Endodermal cell (in vitro differentiated cells): ENCODE data around the gene RPLP1. TPM values are rescaled to one million over a fixed set of nuclear protein-coding genes. Genes with fewer than 3 reads are reported as not detected.

ENCODE experiments used
- DNase-seq: peaks from one replicate; pipeline ENCODE4 v3.0.0-alpha.2; 2017
- H3K27ac ChIP-seq: 2 replicates; pipeline ENCODE4 v1.5.1; 2013; ENCODE audit warnings: mild to moderate bottlenecking, low read depth, low read length, moderate library complexity
- H3K27me3 ChIP-seq: 2 replicates; pipeline ENCODE4 v1.6.1; 2013; ENCODE audit warnings: mild to moderate bottlenecking, low read length, moderate library complexity; ENCODE audit not compliant: insufficient read depth, control insufficient read depth, poor library complexity, severe bottlenecking
- H3K36me3 ChIP-seq: 2 replicates; pipeline ENCODE4 v1.7.0; 2013; ENCODE audit warnings: mild to moderate bottlenecking, low read length, moderate library complexity; ENCODE audit not compliant: control insufficient read depth, insufficient read depth
- H3K4me1 ChIP-seq: one replicate; pipeline ENCODE4 v1.7.0; 2013; ENCODE audit warnings: low read length; ENCODE audit not compliant: control insufficient read depth, insufficient read depth
- H3K4me3 ChIP-seq: 2 replicates; pipeline ENCODE4 v1.5.1; 2013; ENCODE audit warnings: mild to moderate bottlenecking, low read length, moderate library complexity
- H3K9ac ChIP-seq: 2 replicates; pipeline ENCODE4 v1.6.1; 2013; ENCODE audit warnings: mild to moderate bottlenecking, low read length, moderate library complexity; ENCODE audit not compliant: poor library complexity, severe bottlenecking; ENCODE audit errors: extremely low read depth
- H3K9me3 ChIP-seq: 2 replicates; pipeline ENCODE4 v1.6.1; 2013; ENCODE audit warnings: mild to moderate bottlenecking, low read length, moderate library complexity; ENCODE audit not compliant: control insufficient read depth
- H3K27ac Mint-ChIP-seq: 2 replicates; pipeline ENCODE4 v1.8.0; 2020; ENCODE audit warnings: mixed read lengths
- H3K27me3 Mint-ChIP-seq: 2 replicates; pipeline ENCODE4 v1.8.0; 2021; ENCODE audit warnings: mild to moderate bottlenecking, mixed read lengths; ENCODE audit not compliant: insufficient read depth
- H3K36me3 Mint-ChIP-seq: 2 replicates; pipeline ENCODE4 v1.8.0; 2020; ENCODE audit warnings: low read depth, mixed read lengths
- H3K4me1 Mint-ChIP-seq: 2 replicates; pipeline ENCODE4 v1.8.0; 2020; ENCODE audit warnings: mixed read lengths
- H3K4me3 Mint-ChIP-seq: 2 replicates; pipeline ENCODE4 v1.8.0; 2020; ENCODE audit warnings: mild to moderate bottlenecking, moderate library complexity, mixed read lengths
- H3K9me3 Mint-ChIP-seq: 2 replicates; pipeline ENCODE4 v1.8.0; 2020; ENCODE audit warnings: mild to moderate bottlenecking, mixed read lengths
- WGBS, 2 experiments: methylation state at CpG; one replicate each; pipeline versions ENCODE4 v1.1.5 to v1.1.7; 2013; ENCODE audit warnings: missing lambda C conversion rate in 2 of 2, mixed read lengths in 1 of 2; ENCODE audit not compliant: insufficient coverage in 1 of 2, insufficient read length in 1 of 2; 5-methylcytosine and 5-hydroxymethylcytosine counted together
- total RNA-seq, 2 donors: library from RNA; stranded (reverse); fragmentation: NEBNext Ultra II Directional in 1 of 2; extraction: Animal tissue kit (Norgen Biotek cat#: 25700) in 1 of 2; gene quantifications; 2 replicates in 1 of 2; 3 replicates in 1 of 2; pipeline ENCODE4 v1.2.1, GENCODE V29; 2021
- TF ChIP-seq, protein P1 (sequence below): fragments of 200-600 bp; sonication (generic); conservative IDR thresholded peaks from 2 replicates; pipeline ENCODE4 v1.5.0; 2021; ENCODE audit warnings: antibody characterized with exemption, mild to moderate bottlenecking

RPLP1 gene
- total RNA-seq, 2 donors from 2014 or later: 1,560 to 1,563 TPM

DNA sequence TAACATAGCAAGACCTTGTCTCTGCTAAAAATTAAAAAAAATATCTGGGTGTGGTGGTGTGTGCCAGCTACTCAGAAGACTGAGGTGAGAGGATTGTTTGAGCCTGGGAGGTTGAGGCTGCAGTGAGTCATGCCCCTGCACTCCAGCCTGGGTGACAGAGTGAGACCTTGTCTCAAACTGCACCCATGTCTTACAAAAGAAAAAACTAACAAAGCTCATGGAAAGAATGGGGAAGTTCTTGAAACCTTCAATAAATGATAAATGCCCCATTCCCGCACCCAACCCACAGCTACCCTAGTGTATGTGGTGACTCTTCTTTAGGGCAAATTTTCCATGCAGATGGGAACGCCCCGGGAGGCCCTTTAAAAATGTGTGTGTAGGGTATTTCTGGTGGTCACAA is 28.3 kb downstream of the RPLP1 start:
- H3K9me3 Mint-ChIP-seq: peaks cover 28% of the 10 kb centered on the region

DNA sequence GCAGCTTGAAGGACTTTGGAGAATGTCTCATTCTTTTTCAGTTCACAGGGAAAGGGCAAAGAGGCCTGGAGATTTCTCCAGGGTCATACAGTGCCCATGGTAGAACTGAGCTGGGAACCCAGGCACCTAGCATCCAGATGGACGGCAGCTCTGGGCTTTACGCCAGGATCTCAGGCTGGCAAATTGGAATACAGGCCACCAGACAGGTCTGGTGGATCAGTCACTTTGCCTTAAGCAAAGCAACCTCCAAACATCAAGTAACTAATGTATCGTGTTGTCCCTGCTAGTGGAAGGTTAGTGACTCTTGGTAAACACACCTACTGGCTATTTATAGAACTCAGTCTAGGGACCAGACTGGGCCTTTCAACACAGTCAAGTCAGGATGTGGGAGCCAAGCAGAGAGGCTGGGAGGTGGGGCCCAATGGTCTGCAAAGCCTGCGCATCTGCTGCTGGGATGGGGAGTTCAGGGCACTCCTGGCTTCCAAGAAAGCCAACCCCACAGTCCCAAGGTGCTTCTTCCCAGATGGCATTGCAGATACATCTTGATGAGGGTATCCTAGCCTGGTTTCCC is 30.2 kb downstream of the RPLP1 start:
- peaks cover 35% of the 10 kb centered on the region for H3K9me3 Mint-ChIP-seq
- 89 to 95% methylated on average over 3 to 4 of the region's 4 CpGs for WGBS, 2 experiments
- Histone ChIP-seq H3K36me3 (no peaks in the 10 kb centered on the region), H3K27me3 (peaks cover 54% of the 10 kb centered on the region), H3K4me3 (no peak overlapping the region), H3K27ac (no peak overlapping the region), H3K4me1 (no peaks in the 10 kb centered on the region), H3K9me3 (peaks cover 16% of the 10 kb centered on the region), H3K9ac (no peak overlapping the region)
- TF ChIP-seq, protein P1, sequence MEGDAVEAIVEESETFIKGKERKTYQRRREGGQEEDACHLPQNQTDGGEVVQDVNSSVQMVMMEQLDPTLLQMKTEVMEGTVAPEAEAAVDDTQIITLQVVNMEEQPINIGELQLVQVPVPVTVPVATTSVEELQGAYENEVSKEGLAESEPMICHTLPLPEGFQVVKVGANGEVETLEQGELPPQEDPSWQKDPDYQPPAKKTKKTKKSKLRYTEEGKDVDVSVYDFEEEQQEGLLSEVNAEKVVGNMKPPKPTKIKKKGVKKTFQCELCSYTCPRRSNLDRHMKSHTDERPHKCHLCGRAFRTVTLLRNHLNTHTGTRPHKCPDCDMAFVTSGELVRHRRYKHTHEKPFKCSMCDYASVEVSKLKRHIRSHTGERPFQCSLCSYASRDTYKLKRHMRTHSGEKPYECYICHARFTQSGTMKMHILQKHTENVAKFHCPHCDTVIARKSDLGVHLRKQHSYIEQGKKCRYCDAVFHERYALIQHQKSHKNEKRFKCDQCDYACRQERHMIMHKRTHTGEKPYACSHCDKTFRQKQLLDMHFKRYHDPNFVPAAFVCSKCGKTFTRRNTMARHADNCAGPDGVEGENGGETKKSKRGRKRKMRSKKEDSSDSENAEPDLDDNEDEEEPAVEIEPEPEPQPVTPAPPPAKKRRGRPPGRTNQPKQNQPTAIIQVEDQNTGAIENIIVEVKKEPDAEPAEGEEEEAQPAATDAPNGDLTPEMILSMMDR: no peak
- H3K27me3 Mint-ChIP-seq: peaks cover 72% of the 10 kb centered on the region
- H3K4me3 Mint-ChIP-seq: no peak overlapping the region
- no peak overlapping the region for H3K27ac Mint-ChIP-seq
- peak; percentile 17 for DNase-seq
- peaks cover 2% of the 10 kb centered on the region for H3K36me3 Mint-ChIP-seq
- H3K4me1 Mint-ChIP-seq: no peaks in the 10 kb centered on the region

More for the DNA sequence above, 28.3 kb downstream of the RPLP1 start:
- Histone ChIP-seq H3K9me3 (peaks cover 16% of the 10 kb centered on the region), H3K27ac (no peak overlapping the region), H3K9ac (no peak overlapping the region), H3K4me3 (no peak overlapping the region), H3K36me3 (no peaks in the 10 kb centered on the region), H3K27me3 (peaks cover 43% of the 10 kb centered on the region), H3K4me1 (no peaks in the 10 kb centered on the region)
- no peak overlapping the region for H3K4me3 Mint-ChIP-seq
- TF ChIP-seq, protein P1: no peak
- no peaks in the 10 kb centered on the region for H3K4me1 Mint-ChIP-seq
- H3K27me3 Mint-ChIP-seq: peaks cover 63% of the 10 kb centered on the region
- 93 to 94% methylated on average over 3 of the region's 3 CpGs for WGBS, 2 experiments
- DNase-seq: peak; percentile 13
- H3K36me3 Mint-ChIP-seq: peaks cover 2% of the 10 kb centered on the region
- H3K27ac Mint-ChIP-seq: no peak overlapping the region

DNA sequence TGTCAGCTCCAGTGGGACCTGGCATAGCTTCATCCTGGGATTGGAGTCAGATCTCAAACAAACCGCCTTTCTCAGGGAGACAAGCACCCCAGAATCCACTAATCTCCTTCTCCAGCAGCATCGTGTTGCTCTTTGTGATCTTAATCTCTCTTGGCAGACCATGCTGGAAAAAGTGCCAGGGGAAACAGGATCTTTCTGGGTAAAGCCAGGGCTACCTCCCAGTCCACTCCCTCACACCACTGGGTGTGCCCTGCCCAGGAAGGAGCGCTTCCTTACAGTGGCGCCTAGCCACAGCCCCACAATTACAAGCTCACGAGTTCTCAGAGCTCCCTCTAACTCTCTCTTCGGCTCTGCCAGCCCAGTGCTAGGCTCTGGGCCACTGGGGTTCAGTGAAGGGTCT is 32.2 kb downstream of the RPLP1 start:
- no peak overlapping the region for H3K4me3 Mint-ChIP-seq
- H3K9me3 Mint-ChIP-seq: peaks cover 30% of the 10 kb centered on the region
- no peak overlapping the region for H3K27ac ChIP-seq
- H3K4me1 ChIP-seq: no peaks in the 10 kb centered on the region
- peaks cover 13% of the 10 kb centered on the region for H3K9me3 ChIP-seq
- H3K27me3 ChIP-seq: peaks cover 54% of the 10 kb centered on the region
- H3K27me3 Mint-ChIP-seq: peaks cover 62% of the 10 kb centered on the region
- 80 to 86% methylated on average over 2 to 6 of the region's 6 CpGs for WGBS, 2 experiments
- no peak overlapping the region for H3K4me3 ChIP-seq
- H3K36me3 Mint-ChIP-seq: no peaks in the 10 kb centered on the region
- TF ChIP-seq, protein P1: no peak
- H3K27ac Mint-ChIP-seq: no peak overlapping the region
- H3K4me1 Mint-ChIP-seq: no peaks in the 10 kb centered on the region
- H3K9ac ChIP-seq: no peak overlapping the region
- no peaks in the 10 kb centered on the region for H3K36me3 ChIP-seq
- DNase-seq: no peak
